HG03196 (cell line): ENCODE measurements around the gene CDC14C.

ENCODE experiments used
- ATAC-seq: cut with Tn5 transposase; IDR thresholded peaks from one replicate; pipeline ENCODE4 v1.9.1; 2021; ENCODE audit not compliant: unreplicated experiment

The CDC14C gene

GRCh38 chr7:48971173-48971572 lies 46.8 kb downstream of the CDC14C start:
- no peak for ATAC-seq

GRCh38 chr7:48976253-48976652 lies 51.9 kb downstream of the CDC14C start:
- ATAC-seq, result no peak

DNA sequence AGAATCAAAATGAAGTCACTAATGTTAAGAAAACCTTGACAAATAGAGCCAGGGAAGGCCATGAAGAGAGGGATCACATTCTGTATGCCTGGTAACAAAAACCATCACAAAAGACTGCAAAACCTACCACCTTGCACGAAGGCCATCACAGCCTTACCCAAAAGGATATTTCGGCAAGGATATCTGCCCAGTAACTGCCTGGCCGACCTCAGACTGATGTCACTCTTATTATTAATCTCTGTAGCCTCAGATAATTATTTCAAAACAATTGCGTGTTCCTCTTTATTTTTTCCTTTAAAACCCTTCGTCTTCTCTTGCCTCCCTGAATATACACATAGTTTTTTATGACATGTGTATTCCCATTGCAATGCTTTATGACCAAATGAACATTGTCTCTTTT lies 52.5 kb downstream of the CDC14C start:
- ATAC-seq, result no peak
